Endothelial cell (in vitro differentiated cells): ENCODE results near the gene DCUN1D2. TPM values are rescaled to one million over a fixed set of nuclear protein-coding genes. Genes with fewer than 3 reads are reported as not detected.

ENCODE experiments used
- DNase-seq: peaks from one replicate; pipeline ENCODE4 v3.0.0; 2021; ENCODE audit warnings: low spot score
- H3K27ac Mint-ChIP-seq: one replicate; pipeline ENCODE4 v1.8.0; 2021; ENCODE audit warnings: mixed read lengths, inconsistent platforms; ENCODE audit not compliant: unreplicated experiment
- H3K27me3 Mint-ChIP-seq: one replicate; pipeline ENCODE4 v1.8.0; 2021; ENCODE audit warnings: mild to moderate bottlenecking, moderate library complexity, mixed read lengths, inconsistent platforms; ENCODE audit not compliant: unreplicated experiment
- H3K36me3 Mint-ChIP-seq: one replicate; pipeline ENCODE4 v1.8.0; 2021; ENCODE audit warnings: mild to moderate bottlenecking, low read depth, mixed read lengths, inconsistent platforms; ENCODE audit not compliant: unreplicated experiment
- H3K4me1 Mint-ChIP-seq: one replicate; pipeline ENCODE4 v1.8.0; 2021; ENCODE audit warnings: mild to moderate bottlenecking, mixed read lengths, inconsistent platforms; ENCODE audit not compliant: unreplicated experiment
- H3K4me3 Mint-ChIP-seq: one replicate; pipeline ENCODE4 v1.8.0; 2021; ENCODE audit warnings: mild to moderate bottlenecking, mixed read lengths, inconsistent platforms; ENCODE audit not compliant: unreplicated experiment
- H3K9me3 Mint-ChIP-seq: one replicate; pipeline ENCODE4 v1.8.0; 2021; ENCODE audit warnings: mixed read lengths, inconsistent platforms; ENCODE audit not compliant: unreplicated experiment
- total RNA-seq: library from RNA; stranded (reverse); fragmentation: NEBNext Ultra II Directional; extraction: Animal tissue kit (Norgen Biotek cat#: 25700); gene quantifications from one replicate; pipeline ENCODE4 v1.2.1, GENCODE V29; 2021; ENCODE audit not compliant: unreplicated experiment
- TF ChIP-seq, protein P1 (sequence below): fragments of 200-600 bp; sonication (generic); IDR thresholded peaks from one replicate; pipeline ENCODE4 v1.5.0; 2021; ENCODE audit warnings: antibody characterized with exemption; ENCODE audit not compliant: unreplicated experiment

Gene DCUN1D2
- total RNA-seq, 1 donor from 2014 or later = 23.9 TPM

DNA sequence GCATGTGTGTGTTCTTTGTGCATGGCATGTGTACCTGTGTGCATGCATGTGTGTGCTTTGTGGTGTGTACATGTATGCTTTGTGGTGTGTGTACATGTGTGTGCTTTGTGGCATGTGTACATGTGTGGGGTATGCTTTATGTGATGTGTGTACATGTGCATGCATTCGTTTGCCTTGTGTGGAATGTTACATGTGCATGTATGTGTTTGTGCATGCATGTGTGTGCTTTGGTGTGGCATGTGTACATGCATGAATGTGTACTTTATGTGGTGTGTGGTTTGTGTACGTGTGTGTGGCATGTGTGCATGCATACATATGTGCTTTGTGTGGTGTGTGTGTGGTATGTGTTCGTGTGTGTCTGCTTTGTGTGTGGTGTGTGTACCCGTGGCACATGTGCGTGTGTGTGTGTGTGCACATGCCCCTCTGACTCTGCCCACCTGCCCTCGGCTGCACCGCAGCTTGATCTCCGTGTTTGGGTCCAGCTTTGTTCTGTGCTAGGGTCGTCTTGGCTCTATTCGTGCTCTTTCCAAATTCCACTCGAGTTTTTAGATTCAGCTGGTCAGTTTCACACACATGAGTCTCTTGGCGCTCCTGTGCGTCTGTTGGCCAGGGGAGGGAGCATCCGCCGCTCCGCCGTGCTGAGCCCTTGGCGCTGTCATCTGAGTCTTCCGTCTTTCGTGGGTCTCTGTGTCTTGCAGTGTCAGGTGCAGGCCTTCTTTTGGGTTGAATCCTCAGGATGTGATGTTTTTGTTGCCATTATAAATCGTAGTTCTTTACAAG lies 47.6 kb upstream of the DCUN1D2 start:
- no peak overlapping the region for H3K27ac Mint-ChIP-seq
- TF ChIP-seq, protein P1, sequence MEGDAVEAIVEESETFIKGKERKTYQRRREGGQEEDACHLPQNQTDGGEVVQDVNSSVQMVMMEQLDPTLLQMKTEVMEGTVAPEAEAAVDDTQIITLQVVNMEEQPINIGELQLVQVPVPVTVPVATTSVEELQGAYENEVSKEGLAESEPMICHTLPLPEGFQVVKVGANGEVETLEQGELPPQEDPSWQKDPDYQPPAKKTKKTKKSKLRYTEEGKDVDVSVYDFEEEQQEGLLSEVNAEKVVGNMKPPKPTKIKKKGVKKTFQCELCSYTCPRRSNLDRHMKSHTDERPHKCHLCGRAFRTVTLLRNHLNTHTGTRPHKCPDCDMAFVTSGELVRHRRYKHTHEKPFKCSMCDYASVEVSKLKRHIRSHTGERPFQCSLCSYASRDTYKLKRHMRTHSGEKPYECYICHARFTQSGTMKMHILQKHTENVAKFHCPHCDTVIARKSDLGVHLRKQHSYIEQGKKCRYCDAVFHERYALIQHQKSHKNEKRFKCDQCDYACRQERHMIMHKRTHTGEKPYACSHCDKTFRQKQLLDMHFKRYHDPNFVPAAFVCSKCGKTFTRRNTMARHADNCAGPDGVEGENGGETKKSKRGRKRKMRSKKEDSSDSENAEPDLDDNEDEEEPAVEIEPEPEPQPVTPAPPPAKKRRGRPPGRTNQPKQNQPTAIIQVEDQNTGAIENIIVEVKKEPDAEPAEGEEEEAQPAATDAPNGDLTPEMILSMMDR = no peak
- H3K4me3 Mint-ChIP-seq = peak overlapping the region; percentile 39
- H3K27me3 Mint-ChIP-seq = peaks cover 8% of the 10 kb centered on the region
- no peaks in the 10 kb centered on the region for H3K9me3 Mint-ChIP-seq
- no peak for DNase-seq
- H3K36me3 Mint-ChIP-seq = peaks cover 33% of the 10 kb centered on the region
- H3K4me1 Mint-ChIP-seq = no peaks in the 10 kb centered on the region

DNA sequence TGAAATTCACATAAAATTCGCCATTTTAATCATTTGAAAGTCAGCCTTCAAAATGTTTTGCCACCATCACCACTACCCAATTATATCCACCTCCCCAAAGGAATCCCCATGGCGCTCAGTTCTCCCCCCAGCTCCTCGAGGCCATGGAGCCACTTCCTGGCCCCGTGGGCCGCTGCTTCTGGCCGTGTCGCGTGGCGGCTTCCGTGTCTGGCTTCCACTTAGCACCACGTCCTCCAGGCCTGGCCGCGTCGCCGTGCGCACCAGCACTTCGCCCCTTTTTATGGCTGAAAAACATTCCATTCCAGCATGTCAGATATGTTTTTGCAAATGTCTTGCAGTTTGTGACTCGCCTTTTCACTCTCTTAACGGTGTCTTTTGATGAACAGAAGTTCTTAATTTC lies 46.7 kb upstream of the DCUN1D2 start:
- H3K4me1 Mint-ChIP-seq = no peaks in the 10 kb centered on the region
- H3K27me3 Mint-ChIP-seq = peaks cover 10% of the 10 kb centered on the region
- H3K4me3 Mint-ChIP-seq = no peak overlapping the region
- TF ChIP-seq, protein P1 = no peak
- peaks cover 31% of the 10 kb centered on the region for H3K36me3 Mint-ChIP-seq
- no peak overlapping the region for H3K27ac Mint-ChIP-seq
- no peak for DNase-seq
- no peaks in the 10 kb centered on the region for H3K9me3 Mint-ChIP-seq

DNA sequence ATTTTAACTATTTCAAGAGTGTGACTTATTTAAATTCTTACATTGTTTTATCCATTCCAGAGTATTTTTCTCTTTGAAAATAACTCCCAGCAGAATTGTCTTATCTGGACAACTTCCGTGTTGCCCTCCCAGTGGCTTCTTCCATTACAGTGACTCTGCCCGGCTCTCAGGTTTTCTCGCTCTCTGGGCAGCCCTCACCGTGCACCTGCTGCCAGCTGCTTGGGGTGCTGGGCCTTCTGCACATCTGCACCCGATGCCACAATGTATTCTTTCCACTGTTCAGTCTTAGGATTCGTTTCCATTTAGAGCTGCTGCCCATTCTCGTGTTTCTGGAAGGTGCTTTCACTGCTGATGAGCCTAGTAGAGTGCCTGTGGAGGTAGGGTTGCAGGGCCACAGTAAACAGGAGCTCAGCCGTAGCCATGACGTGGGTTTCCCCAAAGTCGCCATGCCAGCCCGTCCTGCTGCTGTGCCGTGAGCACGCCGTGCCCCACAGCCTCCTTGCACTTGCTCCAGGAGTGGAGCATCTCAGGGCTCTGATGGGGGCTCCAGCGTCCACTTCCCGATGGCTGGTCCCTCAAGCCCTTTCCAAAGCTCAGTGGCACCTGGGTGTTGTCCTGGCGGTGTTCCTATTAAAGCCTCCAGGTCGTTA lies 46.1 kb upstream of the DCUN1D2 start:
- TF ChIP-seq, protein P1 = no peak
- H3K9me3 Mint-ChIP-seq = no peaks in the 10 kb centered on the region
- no peak overlapping the region for H3K27ac Mint-ChIP-seq
- H3K4me3 Mint-ChIP-seq = no peak overlapping the region
- peaks cover 37% of the 10 kb centered on the region for H3K36me3 Mint-ChIP-seq
- DNase-seq = no peak
- H3K27me3 Mint-ChIP-seq = peaks cover 11% of the 10 kb centered on the region
- no peaks in the 10 kb centered on the region for H3K4me1 Mint-ChIP-seq

GRCh38 chr13:113535381-113535781 lies 44.9 kb upstream of the DCUN1D2 start:
- no peak for DNase-seq
- peaks cover 31% of the 10 kb centered on the region for H3K36me3 Mint-ChIP-seq
- TF ChIP-seq, protein P1 = no peak
- H3K27me3 Mint-ChIP-seq = peaks cover 11% of the 10 kb centered on the region
- no peak overlapping the region for H3K27ac Mint-ChIP-seq
- no peaks in the 10 kb centered on the region for H3K4me1 Mint-ChIP-seq
- no peak overlapping the region for H3K4me3 Mint-ChIP-seq
- H3K9me3 Mint-ChIP-seq = no peaks in the 10 kb centered on the region

DNA sequence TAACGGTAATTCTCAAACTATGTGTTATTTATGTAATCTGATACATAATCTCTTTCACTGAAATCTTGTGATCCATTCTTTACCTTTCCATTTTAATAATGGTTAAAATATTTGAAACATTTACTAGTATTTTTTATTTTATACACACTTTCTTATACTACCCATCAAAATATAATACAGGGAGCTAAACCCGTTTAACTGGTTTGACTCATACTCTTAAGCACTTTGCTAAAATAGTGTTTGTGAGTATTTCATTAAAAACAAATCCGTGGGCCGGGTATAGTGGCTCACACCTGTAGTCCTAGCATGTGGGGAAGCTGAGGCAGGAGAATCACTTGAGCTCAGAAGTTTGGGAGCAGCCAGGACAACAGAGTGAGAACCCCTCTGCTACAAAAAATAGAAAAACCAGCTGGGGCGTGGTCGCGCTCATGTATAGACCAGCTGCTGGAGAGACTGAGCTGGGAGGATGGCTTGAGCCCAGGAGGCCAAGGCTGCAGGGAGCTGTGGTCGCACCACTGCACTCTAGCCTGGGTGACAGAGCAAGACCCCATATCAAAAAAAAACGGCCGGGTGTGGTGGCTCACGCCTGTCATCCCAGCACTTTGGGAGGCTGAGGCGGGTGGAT lies 43.8 kb upstream of the DCUN1D2 start:
- DNase-seq = no peak
- TF ChIP-seq, protein P1 = no peak
- Mint-ChIP-seq H3K27ac (no peak overlapping the region), H3K36me3 (peaks cover 32% of the 10 kb centered on the region), H3K27me3 (peaks cover 11% of the 10 kb centered on the region), H3K4me3 (no peak overlapping the region), H3K9me3 (no peaks in the 10 kb centered on the region), H3K4me1 (no peaks in the 10 kb centered on the region)
